Peyer's patch (tissue), 4 donors: ENCODE measurements around the gene ZNF276. TPM values are rescaled to one million over a fixed set of nuclear protein-coding genes. Genes with fewer than 3 reads are reported as not detected.

ENCODE experiments used
- DNase-seq, 3 donors: peaks; one replicate each; pipeline ENCODE4 v3.0.0-alpha.2; 2017 to 2019
- H3K27ac ChIP-seq, 4 donors: fragments of 200-600 bp; sonication (generic); one replicate each; pipeline ENCODE4 v1.5.1; 2016 to 2019
- H3K27me3 ChIP-seq, 2 donors: fragments of 200-600 bp; sonication (generic); one replicate each; pipeline ENCODE4 v1.5.1; 2019
- H3K36me3 ChIP-seq, 3 donors: fragments of 200-600 bp; sonication (generic); one replicate each; pipeline ENCODE4 v1.5.1; 2016 to 2019
- H3K4me1 ChIP-seq, 4 donors: fragments of 200-600 bp; sonication (generic); one replicate each; pipeline ENCODE4 v1.5.1; 2016 to 2019
- H3K4me3 ChIP-seq, 4 donors: fragments of 200-600 bp; sonication (generic); 1 replicate in 3 of 4; 2 replicates in 1 of 4; pipeline ENCODE4 v1.5.1; 2016 to 2019; ENCODE audit warnings: mild to moderate bottlenecking in 1 of 4
- H3K9me3 ChIP-seq, 4 donors: fragments of 200-600 bp; sonication (generic); one replicate each; pipeline ENCODE4 v1.5.1; 2016 to 2019; ENCODE audit warnings: mild to moderate bottlenecking in 1 of 4
- CTCF ChIP-seq, 6 experiments: fragments of 450-650 bp in 4 of 6; fragments of 200-600 bp in 2 of 6; sonication (generic) in 1 of 6; IDR thresholded peaks; one replicate each; pipeline ENCODE4 v1.5.1; 2017 to 2019; ENCODE audit warnings: antibody characterized with exemption in 6 of 6, mild to moderate bottlenecking in 3 of 6, moderate library complexity in 1 of 6
- POLR2A ChIP-seq, 2 donors: fragments of 450-650 bp; IDR thresholded peaks; one replicate each; pipeline ENCODE4 v1.5.1; 2017; ENCODE audit warnings: antibody characterized with exemption in 2 of 2, mild to moderate bottlenecking in 2 of 2, moderate library complexity in 2 of 2
- total RNA-seq, 4 donors: library from RNA; depleted of rRNA; stranded (reverse); fragments of >200 nt; gene quantifications; one replicate each; pipeline ENCODE4 v1.1.0, GENCODE V29; 2016

Gene ZNF276
- total RNA-seq, 4 donors from 2014 or later, result 59.0 to 270 (median 125) TPM

- Histone ChIP-seq H3K36me3 (no peaks in the 10 kb centered on the region), H3K27ac (no peak overlapping the region), H3K4me1 (peaks cover 0 to 32% (median 3%) of the 10 kb centered on the region in 4 donors), H3K4me3 (no peak overlapping the region), H3K27me3 (no peaks in the 10 kb centered on the region), H3K9me3 (no peaks in the 10 kb centered on the region)
- DNase-seq, result peak in 1 of 3 donors; percentile 49
- TF ChIP-seq CTCF (IDR thresholded peaks at IDR 0.05) (no peak), POLR2A (IDR thresholded peaks at IDR 0.05) (no peak)
These were observed 14.6 kb upstream of the ZNF276 start for GRCh38 chr16:89706518-89707260.

- no peaks in the 10 kb centered on the region for H3K9me3 ChIP-seq
- no peak overlapping the region for H3K4me3 ChIP-seq
- peaks cover 0 to 34% (median 8%) of the 10 kb centered on the region in 4 donors for H3K4me1 ChIP-seq
- no peaks in the 10 kb centered on the region for H3K27me3 ChIP-seq
- no peak for DNase-seq
- no peaks in the 10 kb centered on the region for H3K36me3 ChIP-seq
- no peak overlapping the region for H3K27ac ChIP-seq
- TF ChIP-seq POLR2A (IDR thresholded peaks at IDR 0.05) (no peak), CTCF (IDR thresholded peaks at IDR 0.05) (no peak)
These were observed 13.6 kb upstream of the ZNF276 start for GRCh38 chr16:89707695-89708094.

GRCh38 chr16:89708481-89708931, 12.8 kb upstream of the ZNF276 start:
- Histone ChIP-seq H3K4me1 (peaks cover 0 to 35% (median 8%) of the 10 kb centered on the region in 4 donors), H3K36me3 (no peaks in the 10 kb centered on the region), H3K27ac (no peak overlapping the region), H3K27me3 (no peaks in the 10 kb centered on the region), H3K9me3 (no peaks in the 10 kb centered on the region), H3K4me3 (no peak overlapping the region)
- DNase-seq, result peak in 1 of 3 donors; percentile 82
- TF ChIP-seq POLR2A (IDR thresholded peaks at IDR 0.05) (no peak), CTCF (IDR thresholded peaks at IDR 0.05) (no peak)

GRCh38 chr16:89709166-89709565, 12.2 kb upstream of the ZNF276 start:
- Histone ChIP-seq H3K9me3 (no peaks in the 10 kb centered on the region), H3K27me3 (no peaks in the 10 kb centered on the region), H3K4me1 (peaks cover 0 to 35% (median 8%) of the 10 kb centered on the region in 4 donors), H3K36me3 (no peaks in the 10 kb centered on the region), H3K27ac (no peak overlapping the region), H3K4me3 (no peak overlapping the region)
- TF ChIP-seq POLR2A (IDR thresholded peaks at IDR 0.05), result no peak
- no peak for TF ChIP-seq CTCF (IDR thresholded peaks at IDR 0.05)
- peak in 1 of 3 donors; percentile 49 for DNase-seq

- no peak for TF ChIP-seq POLR2A (IDR thresholded peaks at IDR 0.05)
- no peak for TF ChIP-seq CTCF (IDR thresholded peaks at IDR 0.05)
- H3K36me3 ChIP-seq, result no peaks in the 10 kb centered on the region
- no peak overlapping the region for H3K27ac ChIP-seq
- no peaks in the 10 kb centered on the region for H3K9me3 ChIP-seq
- H3K27me3 ChIP-seq, result no peaks in the 10 kb centered on the region
- no peak overlapping the region for H3K4me3 ChIP-seq
- H3K4me1 ChIP-seq, result peaks cover 0 to 35% (median 8%) of the 10 kb centered on the region in 4 donors
- DNase-seq, result peak in 1 of 3 donors; percentile 43
These were observed 11.5 kb upstream of the ZNF276 start for GRCh38 chr16:89709716-89710432.
